HepG2 (cell line): Measurements from ENCODE around the gene GRM1. TPM values are rescaled to one million over a fixed set of nuclear protein-coding genes. Genes with fewer than 3 reads are reported as not detected.

Source experiments
- ATAC-seq: fragments of 200-7000 bp; cut with Tn5 transposase; 3 replicates; pipeline ENCODE4 v1.9.1; 2020; ENCODE audit warnings: mild to moderate bottlenecking, moderate library complexity
- BruUV-seq: library from RNA; stranded (reverse); fragments of 400-500 nt; replicated peaks from 2 replicates; lab custom pipeline; 2021; lab: Mats Ljungman, UMichigan
- CTCF ChIA-PET: fragments of 300-600 bp; formaldehyde crosslinking; extraction: SDS; loops from one replicate; lab custom pipeline; 2021; ENCODE audit warnings: low total read pairs, inconsistent platforms, low intra/inter-chr PET ratio; lab: Yijun Ruan, JAX
- POLR2A ChIA-PET: fragments of 350-600 bp; sonication (Branson Sonifier 250); formaldehyde crosslinking; loops from one replicate; lab custom pipeline; 2020; ENCODE audit warnings: antibody characterized with exemption, inconsistent platforms; lab: Yijun Ruan, JAX
- DNase-seq: peaks from one replicate; pipeline ENCODE4 v3.0.0-alpha.2; 2015; ENCODE audit warnings: low spot score
- FAIRE-seq: peaks from 3 replicates; lab custom pipeline; 2011; peaks lifted over from hg19 to GRCh38; lab: Jason Lieb, UNC
- H2AFZ ChIP-seq: one replicate; pipeline ENCODE4 v1.6.1; 2011; ENCODE audit warnings: low read length, inconsistent platforms
- H3K27ac ChIP-seq: fragments of 300-600 bp; 3 replicates; pipeline ENCODE4 v1.8.0; 2011; ENCODE audit warnings: mixed run types, mild to moderate bottlenecking, mixed read lengths, low read length, inconsistent platforms; ENCODE audit not compliant: insufficient read depth; ENCODE audit errors: extremely low read length
- H3K27me3 ChIP-seq, 2 experiments: fragments of 200-600 bp in 1 of 2; 2 replicates in 1 of 2; 3 replicates in 1 of 2; pipeline versions ENCODE4 v1.6.0 to v1.8.0; 2011; ENCODE audit warnings: low read length in 2 of 2, mild to moderate bottlenecking in 2 of 2, moderate library complexity in 2 of 2, inconsistent platforms in 1 of 2; ENCODE audit not compliant: insufficient read depth in 2 of 2, control insufficient read depth in 1 of 2
- H3K36me3 ChIP-seq, 2 experiments: fragments of 200-600 bp in 1 of 2; replicated peaks in 1 of 2; 2 replicates in 1 of 2; 3 replicates in 1 of 2; pipeline versions ENCODE4 v1.5.1 to v1.8.0; 2011; ENCODE audit warnings: low read length in 2 of 2, inconsistent platforms in 1 of 2; ENCODE audit not compliant: insufficient read depth in 2 of 2, control insufficient read depth in 1 of 2
- H3K4me1 ChIP-seq: 2 replicates; pipeline ENCODE4 v1.5.1; 2012; ENCODE audit warnings: low read length, inconsistent platforms; ENCODE audit not compliant: insufficient read depth
- H3K4me2 ChIP-seq: 2 replicates; pipeline ENCODE4 v1.6.0; 2011; ENCODE audit warnings: low read depth, low read length, inconsistent platforms
- H3K4me3 ChIP-seq, 3 experiments: fragments of 200-600 bp in 1 of 3; sonication (generic), shearing (Covaris generic) in 1 of 3; replicated peaks in 1 of 3; 2 replicates each; pipeline ENCODE4 v1.5.1; 2011 to 2016; ENCODE audit warnings: low read length in 3 of 3, inconsistent platforms in 2 of 3, low read depth in 2 of 3, mild to moderate bottlenecking in 2 of 3, control low read depth in 1 of 3, mixed read lengths in 1 of 3; ENCODE audit not compliant: insufficient read depth in 1 of 3
- H3K79me2 ChIP-seq: one replicate; pipeline ENCODE4 v1.6.1; 2011; ENCODE audit warnings: low read length, inconsistent platforms; ENCODE audit not compliant: insufficient read depth
- H3K9ac ChIP-seq: 2 replicates; pipeline ENCODE4 v1.6.0; 2011; ENCODE audit warnings: mild to moderate bottlenecking, low read depth, low read length, inconsistent platforms; ENCODE audit not compliant: insufficient read depth
- H3K9me3 ChIP-seq: 2 replicates; pipeline ENCODE4 v1.5.1; 2012; ENCODE audit warnings: mild to moderate bottlenecking, low read length
- H4K20me1 ChIP-seq: 2 replicates; pipeline ENCODE4 v1.6.0; 2011; ENCODE audit warnings: inconsistent platforms, mild to moderate bottlenecking, low read length, moderate library complexity; ENCODE audit not compliant: insufficient read depth
- BCL6 ChIP-seq: IDR thresholded peaks from 2 replicates; pipeline ENCODE4 v1.6.1; 2016; ENCODE audit warnings: missing genetic modification reagents, missing compliant biosample characterization
- CBFB ChIP-seq: sonication (generic); formaldehyde crosslinking; IDR thresholded peaks from 2 replicates; pipeline ENCODE4 v1.4.0; 2020; ENCODE audit warnings: missing genetic modification reagents
- HCFC1 ChIP-seq: fragments of 150-350 bp; IDR thresholded peaks from 2 replicates; pipeline ENCODE4 v1.6.1; 2014; ENCODE audit warnings: low read depth, low read length
- JUN ChIP-seq: sonication (generic); formaldehyde crosslinking; IDR thresholded peaks from 2 replicates; pipeline ENCODE4 v1.4.0; 2020; ENCODE audit warnings: mild to moderate bottlenecking, missing genetic modification reagents
- MYNN ChIP-seq: sonication (generic); formaldehyde crosslinking; IDR thresholded peaks from 2 replicates; pipeline ENCODE4 v1.4.0; 2020; ENCODE audit warnings: mild to moderate bottlenecking, low read depth, missing genetic modification reagents
- NFIB ChIP-seq: sonication (generic); formaldehyde crosslinking; IDR thresholded peaks from 2 replicates; pipeline ENCODE4 v1.9.0; 2021; ENCODE audit warnings: missing genetic modification reagents, mild to moderate bottlenecking, borderline replicate concordance
- SOX6 ChIP-seq, 2 experiments: fragments of 450-650 bp in 1 of 2; sonication (generic) in 1 of 2; formaldehyde crosslinking in 1 of 2; IDR thresholded peaks; 2 replicates each; pipeline versions ENCODE4 v1.4.0 to v1.6.1; 2017 to 2020; ENCODE audit warnings: antibody characterized with exemption in 1 of 2, mild to moderate bottlenecking in 1 of 2, missing genetic modification reagents in 1 of 2
- STAT6 ChIP-seq: sonication (generic); formaldehyde crosslinking; IDR thresholded peaks from 2 replicates; pipeline ENCODE4 v1.4.0; 2020; ENCODE audit warnings: missing genetic modification reagents, mild to moderate bottlenecking, borderline replicate concordance
- TARDBP ChIP-seq: sonication (generic); formaldehyde crosslinking; IDR thresholded peaks from 2 replicates; pipeline ENCODE4 v1.8.0; 2022; ENCODE audit warnings: mild to moderate bottlenecking, missing genetic modification reagents
- TFAP4 ChIP-seq: sonication (generic); IDR thresholded peaks from 2 replicates; pipeline ENCODE4 v1.6.1; 2016; ENCODE audit warnings: low read depth, borderline replicate concordance
- ZNF354B ChIP-seq: sonication (generic); formaldehyde crosslinking; IDR thresholded peaks from 2 replicates; pipeline ENCODE4 v1.8.0; 2022; ENCODE audit warnings: mild to moderate bottlenecking, missing genetic modification reagents
- ZNF510 ChIP-seq: sonication (generic); formaldehyde crosslinking; IDR thresholded peaks from 2 replicates; pipeline ENCODE4 v1.4.0; 2020; ENCODE audit warnings: low read depth, mild to moderate bottlenecking, missing genetic modification reagents
- ZNF562 ChIP-seq: sonication (generic); formaldehyde crosslinking; IDR thresholded peaks from 2 replicates; pipeline ENCODE4 v1.8.0; 2022; ENCODE audit warnings: missing genetic modification reagents, borderline replicate concordance
- ZNF772 ChIP-seq: sonication (generic); formaldehyde crosslinking; IDR thresholded peaks from 2 replicates; pipeline ENCODE4 v1.5.0; 2020; ENCODE audit warnings: mild to moderate bottlenecking, missing genetic modification reagents
- WGBS: methylation state at CpG from one replicate; pipeline ENCODE4 v1.1.6; 2017; ENCODE audit warnings: low lambda C conversion rate; 5-methylcytosine and 5-hydroxymethylcytosine counted together
- in situ Hi-C: cut with HindIII; loops from 2 replicates; pipeline ENCODE4 v1.10.0; 2017; ENCODE audit warnings: low pct_unique_long_range_greater_than_20kb; ENCODE audit not compliant: extremely low pct_ligation_motif_present
- intact Hi-C: fragments of 100-400 bp; cut with micrococcal nuclease; formaldehyde crosslinking; loops from one replicate; pipeline ENCODE4 v1.10.0; 2022; ENCODE audit not compliant: unreplicated experiment
- polyA plus RNA-seq, 8 experiments: library from polyadenylated mRNA; depleted of rRNA in 3 of 8; stranded (reverse) in 7 of 8; unstranded in 1 of 8; fragments of >200 nt; fragmentation: Illumina TruSeq in 4 of 8; extraction: Trizol in 4 of 8; gene quantifications; 2 replicates each; pipeline versions ENCODE4 v1.2.1 to v1.2.3, GENCODE V29; 2011 to 2016; ENCODE audit warnings: low read depth in 4 of 8, missing spikeins in 1 of 8, mixed read lengths in 1 of 8; ENCODE audit not compliant: insufficient read depth in 1 of 8
- total RNA-seq, 5 experiments: library from RNA; depleted of rRNA; stranded (reverse); fragments of >200 nt; fragmentation: Illumina TruSeq; extraction: Trizol; gene quantifications; 2 replicates each; pipeline ENCODE4 v1.2.3, GENCODE V29; 2016; ENCODE audit warnings: low read depth in 1 of 5
- TF ChIP-seq, protein P1 (sequence below): sonication (generic); formaldehyde crosslinking; IDR thresholded peaks from 2 replicates; pipeline ENCODE4 v1.9.0; 2021; ENCODE audit warnings: missing genetic modification reagents, mild to moderate bottlenecking, borderline replicate concordance
- TF ChIP-seq, protein P2 (sequence below): sonication (generic); formaldehyde crosslinking; IDR thresholded peaks from 2 replicates; pipeline ENCODE4 v1.5.1; 2020; ENCODE audit warnings: missing genetic modification reagents, mild to moderate bottlenecking, borderline replicate concordance

Gene GRM1
- total and polyA plus RNA-seq, 2 of the 13 experiments (the other 11 are each of a cell fraction or from before 2014, with no cell fraction given) = 0.09 TPM; not detected in 1

- FAIRE-seq = no peak
- Histone ChIP-seq H3K9ac (no peak overlapping the region), H3K4me2 (no peak overlapping the region), H2AFZ (no peak overlapping the region), H3K79me2 (no peaks in the 10 kb centered on the region), H3K27ac (no peak overlapping the region), H3K27me3 (peaks cover 0 to 1% of the 10 kb centered on the region in 2 experiments; a peak in 2 of 5 replicates), H3K4me3 (no peak overlapping the region), H3K36me3 (no peaks in the 10 kb centered on the region), H3K9me3 (0 out of 2 replicates have a peak, but pooled peaks cover 5% of the 10 kb centered on the region), H3K4me1 (no peaks in the 10 kb centered on the region), H4K20me1 (no peaks in the 10 kb centered on the region)
- in situ Hi-C loops = no loop called here
- CTCF ChIA-PET = no interaction called here
- TF ChIP-seq, protein P1, sequence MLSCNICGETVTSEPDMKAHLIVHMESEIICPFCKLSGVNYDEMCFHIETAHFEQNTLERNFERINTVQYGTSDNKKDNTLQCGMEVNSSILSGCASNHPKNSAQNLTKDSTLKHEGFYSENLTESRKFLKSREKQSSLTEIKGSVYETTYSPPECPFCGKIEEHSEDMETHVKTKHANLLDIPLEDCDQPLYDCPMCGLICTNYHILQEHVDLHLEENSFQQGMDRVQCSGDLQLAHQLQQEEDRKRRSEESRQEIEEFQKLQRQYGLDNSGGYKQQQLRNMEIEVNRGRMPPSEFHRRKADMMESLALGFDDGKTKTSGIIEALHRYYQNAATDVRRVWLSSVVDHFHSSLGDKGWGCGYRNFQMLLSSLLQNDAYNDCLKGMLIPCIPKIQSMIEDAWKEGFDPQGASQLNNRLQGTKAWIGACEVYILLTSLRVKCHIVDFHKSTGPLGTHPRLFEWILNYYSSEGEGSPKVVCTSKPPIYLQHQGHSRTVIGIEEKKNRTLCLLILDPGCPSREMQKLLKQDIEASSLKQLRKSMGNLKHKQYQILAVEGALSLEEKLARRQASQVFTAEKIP = no peak
- TF ChIP-seq NFIB (CRISPR knock-in tag) (no peak), TFAP4 (no peak), BCL6 (CRISPR knock-in tag) (no peak), ZNF510 (CRISPR knock-in tag) (no peak), TARDBP (CRISPR knock-in tag) (no peak), MYNN (CRISPR knock-in tag) (no peak), ZNF562 (no peak), ZNF772 (CRISPR knock-in tag) (no peak), HCFC1 (no peak), SOX6 (IDR thresholded peaks at IDR 0.05) (no peak), SOX6 (CRISPR knock-in tag; IDR thresholded peaks at IDR 0.05) (no peak), STAT6 (CRISPR knock-in tag) (no peak), JUN (CRISPR knock-in tag) (no peak), ZNF354B (CRISPR knock-in tag) (no peak), CBFB (CRISPR knock-in tag) (no peak)
- TF ChIP-seq, protein P2, sequence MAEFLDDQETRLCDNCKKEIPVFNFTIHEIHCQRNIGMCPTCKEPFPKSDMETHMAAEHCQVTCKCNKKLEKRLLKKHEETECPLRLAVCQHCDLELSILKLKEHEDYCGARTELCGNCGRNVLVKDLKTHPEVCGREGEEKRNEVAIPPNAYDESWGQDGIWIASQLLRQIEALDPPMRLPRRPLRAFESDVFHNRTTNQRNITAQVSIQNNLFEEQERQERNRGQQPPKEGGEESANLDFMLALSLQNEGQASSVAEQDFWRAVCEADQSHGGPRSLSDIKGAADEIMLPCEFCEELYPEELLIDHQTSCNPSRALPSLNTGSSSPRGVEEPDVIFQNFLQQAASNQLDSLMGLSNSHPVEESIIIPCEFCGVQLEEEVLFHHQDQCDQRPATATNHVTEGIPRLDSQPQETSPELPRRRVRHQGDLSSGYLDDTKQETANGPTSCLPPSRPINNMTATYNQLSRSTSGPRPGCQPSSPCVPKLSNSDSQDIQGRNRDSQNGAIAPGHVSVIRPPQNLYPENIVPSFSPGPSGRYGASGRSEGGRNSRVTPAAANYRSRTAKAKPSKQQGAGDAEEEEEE (CRISPR knock-in tag) = no peak
- POLR2A ChIA-PET = no interaction called here
- intact Hi-C loops = no loop called here
- no peak for DNase-seq
- no peak for ATAC-seq
- no TSS peak for BruUV-seq
- 3% methylated on average over 2 of the region's 2 CpGs for WGBS
These were observed 452.7 kb downstream of the GRM1 start for GRCh38 chr6:146481527-146481926.
